Spinal cord (tissue), 10 donors: ENCODE measurements around the gene OTP. TPM values are rescaled to one million over a fixed set of nuclear protein-coding genes. Genes with fewer than 3 reads are reported as not detected.
A peak's percentile ranks its signal among the peaks of the same experiment; 100 is the strongest.

Experiments
- DNase-seq, 6 donors: peaks; one replicate each; pipeline versions ENCODE4 v3.0.0 to v3.0.0-alpha.2; 2013 to 2015; ENCODE audit warnings: low spot score in 6 of 6, low read depth in 4 of 6
- H3K27ac ChIP-seq: one replicate; pipeline ENCODE4 v1.5.1; 2013; ENCODE audit warnings: low read depth, low read length, control low read depth
- H3K27me3 ChIP-seq: one replicate; pipeline ENCODE4 v1.6.1; 2013; ENCODE audit warnings: low read length; ENCODE audit not compliant: control insufficient read depth, insufficient read depth
- H3K36me3 ChIP-seq: one replicate; pipeline ENCODE4 v1.6.1; 2013; ENCODE audit warnings: low read length; ENCODE audit not compliant: control insufficient read depth, insufficient read depth
- H3K4me1 ChIP-seq: one replicate; pipeline ENCODE4 v1.6.1; 2013; ENCODE audit warnings: low read length; ENCODE audit not compliant: control insufficient read depth, insufficient read depth
- H3K4me3 ChIP-seq: one replicate; pipeline ENCODE4 v1.5.1; 2013; ENCODE audit warnings: low read depth, low read length, control low read depth
- H3K9me3 ChIP-seq: one replicate; pipeline ENCODE4 v1.6.1; 2013; ENCODE audit warnings: low read length; ENCODE audit not compliant: control insufficient read depth, insufficient read depth
- WGBS: methylation state at CpG from one replicate; pipeline ENCODE4 v1.1.5; 2013; ENCODE audit warnings: missing lambda C conversion rate; ENCODE audit not compliant: insufficient coverage; 5-methylcytosine and 5-hydroxymethylcytosine counted together
- polyA plus RNA-seq, 2 donors: library from polyadenylated mRNA; unstranded; fragments of 120-200 nt; gene quantifications; one replicate each; pipeline ENCODE4 v1.2.1, GENCODE V29; 2013; ENCODE audit not compliant: insufficient read length in 2 of 2
- total RNA-seq, 2 donors: library from RNA; depleted of rRNA in 1 of 2; stranded (reverse); fragments of 120-200 nt in 1 of 2; fragments of >200 nt in 1 of 2; gene quantifications; one replicate each; pipeline versions ENCODE4 v1.2.3 to v1.2.4, GENCODE V29; 2013 to 2014
- donor health status: healthy.

Gene OTP
- total and polyA plus RNA-seq, 4 donors = 0.83 to 11.8 (median 6.1) TPM

- Histone ChIP-seq H3K4me1 (peaks cover 5% of the 10 kb centered on the region), H3K27me3 (peaks cover 70% of the 10 kb centered on the region), H3K4me3 (no peak overlapping the region), H3K27ac (no peak overlapping the region), H3K36me3 (no peaks in the 10 kb centered on the region), H3K9me3 (no peaks in the 10 kb centered on the region)
- no peak for DNase-seq
- WGBS = no CpG with 5 or more reads among the region's 2 CpGs
These were observed 11.3 kb upstream of the OTP start for GRCh38 chr5:77649776-77650175.

- no peak overlapping the region for H3K4me3 ChIP-seq
- H3K27ac ChIP-seq = no peak overlapping the region
- H3K4me1 ChIP-seq = peaks cover 18% of the 10 kb centered on the region
- H3K27me3 ChIP-seq = peaks cover 92% of the 10 kb centered on the region
- H3K9me3 ChIP-seq = no peaks in the 10 kb centered on the region
- no peak for DNase-seq
- WGBS = 11% methylated on average over 10 of the region's 11 CpGs
- H3K36me3 ChIP-seq = no peaks in the 10 kb centered on the region
These were observed 7.6 kb upstream of the OTP start for GRCh38 chr5:77645995-77646639.

- peak in 2 of 6 donors; percentile 22 to 45 for DNase-seq
- H3K4me1 ChIP-seq = peaks cover 25% of the 10 kb centered on the region
- H3K9me3 ChIP-seq = no peaks in the 10 kb centered on the region
- H3K27ac ChIP-seq = no peak overlapping the region
- WGBS = under 1% methylated on average over 62 of the region's 80 CpGs
- H3K4me3 ChIP-seq = no peak overlapping the region
- no peaks in the 10 kb centered on the region for H3K36me3 ChIP-seq
- peaks cover 93% of the 10 kb centered on the region for H3K27me3 ChIP-seq
These were observed 6.9 kb upstream of the OTP start for GRCh38 chr5:77645158-77645994.

- Histone ChIP-seq H3K4me3 (no peak overlapping the region), H3K36me3 (no peaks in the 10 kb centered on the region), H3K9me3 (no peaks in the 10 kb centered on the region), H3K27me3 (peaks cover 98% of the 10 kb centered on the region), H3K27ac (no peak overlapping the region), H3K4me1 (peaks cover 29% of the 10 kb centered on the region)
- peak in 2 of 6 donors; percentile 21 to 53 for DNase-seq
- WGBS = 2% methylated on average over 18 of the region's 33 CpGs
These were observed 6.1 kb upstream of the OTP start for GRCh38 chr5:77644371-77645157.

- H3K27ac ChIP-seq = no peak overlapping the region
- peaks cover 98% of the 10 kb centered on the region for H3K27me3 ChIP-seq
- H3K4me1 ChIP-seq = peaks cover 35% of the 10 kb centered on the region
- WGBS = under 1% methylated on average over 21 of the region's 28 CpGs
- H3K36me3 ChIP-seq = no peaks in the 10 kb centered on the region
- H3K4me3 ChIP-seq = no peak overlapping the region
- H3K9me3 ChIP-seq = no peaks in the 10 kb centered on the region
- DNase-seq = peak in 2 of 6 donors; percentile 38 to 51
These were observed 5.3 kb upstream of the OTP start for GRCh38 chr5:77643654-77644370.

GRCh38 chr5:77642738-77643653 lies 4.5 kb upstream of the OTP start:
- DNase-seq = peak in 2 of 6 donors; percentile 42 to 43
- Histone ChIP-seq H3K27me3 (peaks cover 98% of the 10 kb centered on the region), H3K4me3 (no peak overlapping the region), H3K27ac (no peak overlapping the region), H3K4me1 (peaks cover 42% of the 10 kb centered on the region), H3K9me3 (no peaks in the 10 kb centered on the region), H3K36me3 (no peaks in the 10 kb centered on the region)
- WGBS = 2% methylated on average over 14 of the region's 21 CpGs

GRCh38 chr5:77641963-77642737 lies 3.6 kb upstream of the OTP start:
- no peaks in the 10 kb centered on the region for H3K9me3 ChIP-seq
- no peak overlapping the region for H3K27ac ChIP-seq
- 8% methylated on average over 4 of the region's 19 CpGs for WGBS
- H3K4me3 ChIP-seq = no peak overlapping the region
- H3K27me3 ChIP-seq = peaks cover 98% of the 10 kb centered on the region
- no peaks in the 10 kb centered on the region for H3K36me3 ChIP-seq
- DNase-seq = peak in 2 of 6 donors; percentile 10 to 41
- peaks cover 46% of the 10 kb centered on the region for H3K4me1 ChIP-seq

GRCh38 chr5:77641397-77641943 lies 3.0 kb upstream of the OTP start:
- no peak overlapping the region for H3K4me3 ChIP-seq
- H3K27ac ChIP-seq = no peak overlapping the region
- 1% methylated on average over 19 of the region's 23 CpGs for WGBS

More at GRCh38 chr5:77641397-77641943, 3.0 kb upstream of the OTP start:
- H3K4me1 ChIP-seq = peaks cover 53% of the 10 kb centered on the region
- no peaks in the 10 kb centered on the region for H3K9me3 ChIP-seq
- no peaks in the 10 kb centered on the region for H3K36me3 ChIP-seq
- peaks cover 98% of the 10 kb centered on the region for H3K27me3 ChIP-seq
- peak in 2 of 6 donors; percentile 40 to 55 for DNase-seq
